GM18517 (cell line): ENCODE results near the gene PEX5.
"Not testable (repeated sequence)": the region's sequence is repeated elsewhere in the genome, so short reads cannot be mapped to it uniquely, and the experiment has no call there.

Source experiments
- ATAC-seq: cut with Tn5 transposase; IDR thresholded peaks from one replicate; pipeline ENCODE4 v1.9.1; 2021; ENCODE audit warnings: mild to moderate bottlenecking, moderate library complexity; ENCODE audit not compliant: unreplicated experiment

PEX5 gene

GRCh38 chr12:7158781-7159609 lies 30.5 kb upstream of the PEX5 start:
- no peak for ATAC-seq

GRCh38 chr12:7160183-7160582 lies 29.3 kb upstream of the PEX5 start:
- no peak for ATAC-seq

- no peak for ATAC-seq
These were observed 28.2 kb upstream of the PEX5 start for GRCh38 chr12:7161327-7161726.

- ATAC-seq: no peak
These were observed 27.7 kb upstream of the PEX5 start for GRCh38 chr12:7161811-7162210.

- no peak for ATAC-seq
These were observed 26.8 kb upstream of the PEX5 start for GRCh38 chr12:7162691-7163114.

GRCh38 chr12:7169951-7170350 lies 19.5 kb upstream of the PEX5 start:
- no peak for ATAC-seq

GRCh38 chr12:7171854-7172253 lies 17.6 kb upstream of the PEX5 start:
- no peak for ATAC-seq

GRCh38 chr12:7175493-7175892 lies 14.0 kb upstream of the PEX5 start:
- no peak for ATAC-seq

GRCh38 chr12:7176595-7176994 lies 12.9 kb upstream of the PEX5 start:
- no peak for ATAC-seq

GRCh38 chr12:7178481-7178880 lies 11.0 kb upstream of the PEX5 start:
- no peak for ATAC-seq

GRCh38 chr12:7180685-7181084 lies 8.8 kb upstream of the PEX5 start:
- no peak for ATAC-seq

GRCh38 chr12:7186058-7186457 lies 3.4 kb upstream of the PEX5 start:
- ATAC-seq: not testable (repeated sequence)

GRCh38 chr12:7188562-7189397 lies 706 bp upstream of the PEX5 start:
- peak; percentile 28 for ATAC-seq

GRCh38 chr12:7190268-7191055 lies 976 bp downstream of the PEX5 start:
- ATAC-seq: no peak

- ATAC-seq: no peak
These were observed 4.2 kb downstream of the PEX5 start for GRCh38 chr12:7193674-7194073.

- ATAC-seq: no peak
These were observed 8.4 kb downstream of the PEX5 start for GRCh38 chr12:7197841-7198240.

GRCh38 chr12:7203109-7203508 lies 13.6 kb downstream of the PEX5 start:
- no peak for ATAC-seq

- ATAC-seq: no peak
These were observed 15.6 kb downstream of the PEX5 start for GRCh38 chr12:7205091-7205490.

GRCh38 chr12:7206691-7207090 lies 17.2 kb downstream of the PEX5 start:
- ATAC-seq: no peak

GRCh38 chr12:7207866-7208625 lies 18.6 kb downstream of the PEX5 start:
- no peak for ATAC-seq

GRCh38 chr12:7209958-7210357 lies 20.5 kb downstream of the PEX5 start:
- ATAC-seq: no peak
